Activated T-helper 9 cell treated with anti-CD3 and anti-CD28 coated beads, Interleukin-2, amount 50 U/mL, for 16 hours (primary cell): ENCODE results near the gene HEATR1.
A peak's percentile ranks its signal among the peaks of the same experiment; 100 is the strongest.
"Not testable (repeated sequence)": the region's sequence is repeated elsewhere in the genome, so short reads cannot be mapped to it uniquely, and the experiment has no call there.

Experiments
- DNase-seq: peaks from one replicate; pipeline ENCODE4 v3.0.0-alpha.2; 2020; ENCODE audit warnings: low read depth

The HEATR1 gene

GRCh38 chr1:236603991-236604904 is at the start of gene HEATR1:
TSS of gene HEATR1 (minus strand) at chr1:236604516. CDS start at chr1:236604095, 421 bp downstream.
- DNase-seq: peak; percentile 77

- DNase-seq: no peak
Observed at GRCh38 chr1:236645016-236645680, 40.8 kb upstream of the HEATR1 start.

GRCh38 chr1:236642763-236643162 is 38.4 kb upstream of the HEATR1 start:
- no peak for DNase-seq

- no peak for DNase-seq
Observed at GRCh38 chr1:236639686-236640085, 35.4 kb upstream of the HEATR1 start.

- DNase-seq: no peak
Observed at GRCh38 chr1:236638945-236639344, 34.6 kb upstream of the HEATR1 start.

GRCh38 chr1:236636017-236636416 is 31.7 kb upstream of the HEATR1 start:
- DNase-seq: no peak

- DNase-seq: no peak
Observed at GRCh38 chr1:236627727-236628408, 23.6 kb upstream of the HEATR1 start.

GRCh38 chr1:236623371-236624166 is 19.3 kb upstream of the HEATR1 start:
- DNase-seq: no peak

GRCh38 chr1:236622407-236622806 is 18.1 kb upstream of the HEATR1 start:
- no peak for DNase-seq

GRCh38 chr1:236619398-236619797 is 15.1 kb upstream of the HEATR1 start:
- no peak for DNase-seq

GRCh38 chr1:236618507-236618906 is 14.2 kb upstream of the HEATR1 start:
- DNase-seq: no peak

GRCh38 chr1:236615399-236616148 is 11.3 kb upstream of the HEATR1 start:
- no peak for DNase-seq

GRCh38 chr1:236612349-236612748 is 8.0 kb upstream of the HEATR1 start:
- no peak for DNase-seq

- DNase-seq: no peak
Observed at GRCh38 chr1:236608930-236609726, 4.8 kb upstream of the HEATR1 start.

GRCh38 chr1:236607597-236607996 is 3.3 kb upstream of the HEATR1 start:
- DNase-seq: not testable (repeated sequence)

GRCh38 chr1:236604905-236605806 is 840 bp upstream of the HEATR1 start:
- DNase-seq: no peak

GRCh38 chr1:236602171-236602570 is 2.1 kb downstream of the HEATR1 start:
- no peak for DNase-seq

GRCh38 chr1:236590553-236591150 is 13.7 kb downstream of the HEATR1 start:
- DNase-seq: no peak

- no peak for DNase-seq
Observed at GRCh38 chr1:236589531-236589930, 14.8 kb downstream of the HEATR1 start.
